Measurements from ENCODE around the gene GNAI1.
A peak's percentile ranks its signal among the peaks of the same experiment; 100 is the strongest.
"Not testable (repeated sequence)": the region's sequence is repeated elsewhere in the genome, so short reads cannot be mapped to it uniquely, and the experiment has no call there.

The GNAI1 gene

DNA sequence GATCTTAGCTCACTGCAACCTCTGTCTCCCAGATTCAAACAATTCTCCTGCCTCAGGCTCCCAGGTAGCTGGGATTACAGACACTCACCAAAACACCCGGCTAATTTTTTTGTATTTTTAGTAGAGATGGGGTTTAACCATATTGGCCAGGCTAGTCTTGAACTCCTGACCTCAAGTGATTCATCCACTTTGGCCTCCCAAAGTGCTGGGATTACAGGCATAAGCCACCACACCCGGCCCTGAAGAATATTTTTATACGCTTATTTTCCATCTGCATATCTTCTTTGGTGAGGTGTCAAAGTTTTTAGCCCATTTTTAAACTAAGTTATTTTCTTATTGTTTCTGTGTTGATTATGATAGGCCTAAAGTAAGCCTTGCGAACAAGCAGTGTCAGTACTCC, 23.1 kb downstream of the GNAI1 start:
- DNase-seq: not testable (repeated sequence)

DNA sequence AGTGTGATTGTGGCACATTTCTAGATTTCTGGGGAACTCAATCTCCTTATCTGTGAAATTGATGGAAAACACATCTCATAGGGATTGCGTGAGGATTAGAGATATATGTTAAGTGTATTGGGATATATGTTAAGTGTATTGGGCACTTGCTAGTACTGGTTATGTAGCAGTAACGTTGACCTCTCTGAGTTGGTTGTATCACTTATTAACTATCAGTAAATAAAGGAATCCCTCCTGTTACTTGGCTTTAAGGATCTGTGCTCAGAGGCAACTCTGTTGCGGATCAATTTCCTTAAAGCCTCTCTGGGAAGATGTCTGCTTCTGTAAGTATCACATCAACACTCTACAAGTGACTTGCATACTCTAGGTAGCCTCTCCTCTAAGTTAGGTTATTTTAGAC, 25.2 kb downstream of the GNAI1 start:
- no peak for DNase-seq

DNA sequence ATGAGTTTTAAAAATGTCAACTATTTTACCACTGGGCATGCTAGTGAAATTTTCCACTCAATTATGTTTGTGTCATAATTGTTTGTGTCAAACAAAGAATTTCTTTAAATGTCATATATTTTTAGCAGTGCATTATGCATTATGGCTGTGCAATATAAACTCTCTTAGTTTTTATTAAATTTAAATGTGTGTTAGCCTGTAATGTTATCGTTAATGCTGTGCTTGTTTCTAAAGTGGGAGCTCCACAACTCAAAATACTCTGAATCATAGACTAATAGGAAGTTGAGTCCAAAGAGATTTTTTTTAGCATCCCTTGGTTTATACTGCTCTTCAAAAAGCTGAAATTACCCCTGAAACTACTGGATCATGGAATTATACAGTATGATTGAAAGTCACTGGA, 26.8 kb downstream of the GNAI1 start:
- no peak for DNase-seq

DNA sequence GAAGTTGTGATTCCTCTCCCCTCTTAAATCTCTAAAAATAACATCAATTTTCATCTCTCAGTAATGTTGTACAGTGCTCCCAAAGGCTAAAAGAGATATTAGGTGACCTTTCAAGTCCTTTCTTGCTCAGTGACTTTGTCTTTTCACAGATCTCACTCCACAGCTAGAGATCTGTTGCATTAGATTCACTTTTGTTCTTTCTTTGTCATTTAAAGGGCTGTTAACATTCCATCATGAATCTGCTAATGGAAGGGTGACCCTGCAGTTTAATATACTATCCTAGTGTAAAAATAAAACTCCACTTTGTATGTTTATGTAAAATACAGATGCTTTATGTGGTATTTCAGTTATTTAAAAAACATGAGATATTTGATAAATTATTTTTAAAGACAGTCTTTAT, 30.5 kb downstream of the GNAI1 start:
- no peak for DNase-seq

DNA sequence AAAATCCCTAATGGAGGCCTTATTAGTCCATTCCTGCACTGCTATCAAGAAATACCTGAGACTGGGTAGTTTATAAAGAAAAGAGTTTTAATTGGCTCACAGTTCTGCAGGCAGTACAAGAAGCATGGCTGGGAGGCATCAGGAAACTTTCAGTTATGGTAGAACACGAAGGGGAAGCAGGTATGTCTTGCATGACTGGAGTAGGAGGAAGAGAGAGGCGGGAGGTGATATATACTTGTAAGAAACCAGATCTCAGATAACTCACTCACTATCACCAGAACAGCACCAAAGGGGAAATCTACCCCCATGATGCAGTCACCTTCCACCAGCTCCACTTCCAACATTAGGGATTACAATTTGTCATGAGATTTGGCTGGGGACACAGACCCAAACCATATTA, 35.8 kb downstream of the GNAI1 start:
- no peak for DNase-seq

DNA sequence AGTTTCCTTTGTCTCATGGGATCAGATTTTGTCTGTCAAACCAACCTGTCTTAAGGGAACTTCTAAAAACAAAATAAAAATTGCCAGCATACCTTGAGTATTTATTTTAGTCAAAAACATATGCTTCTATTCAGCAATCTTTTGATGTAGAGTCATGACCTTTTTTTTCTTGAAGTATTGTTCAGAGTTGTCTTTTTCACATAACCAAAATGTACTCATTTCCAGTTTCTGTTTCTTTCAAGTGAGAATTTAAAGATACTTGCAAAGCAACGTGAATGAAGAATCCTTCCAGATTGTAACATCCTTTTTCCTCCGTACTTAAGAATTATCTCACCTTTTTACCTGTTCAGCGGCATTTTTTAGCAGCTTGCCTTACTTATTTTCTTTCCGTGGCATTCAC, 37.8 kb downstream of the GNAI1 start:
- no peak for DNase-seq

DNA sequence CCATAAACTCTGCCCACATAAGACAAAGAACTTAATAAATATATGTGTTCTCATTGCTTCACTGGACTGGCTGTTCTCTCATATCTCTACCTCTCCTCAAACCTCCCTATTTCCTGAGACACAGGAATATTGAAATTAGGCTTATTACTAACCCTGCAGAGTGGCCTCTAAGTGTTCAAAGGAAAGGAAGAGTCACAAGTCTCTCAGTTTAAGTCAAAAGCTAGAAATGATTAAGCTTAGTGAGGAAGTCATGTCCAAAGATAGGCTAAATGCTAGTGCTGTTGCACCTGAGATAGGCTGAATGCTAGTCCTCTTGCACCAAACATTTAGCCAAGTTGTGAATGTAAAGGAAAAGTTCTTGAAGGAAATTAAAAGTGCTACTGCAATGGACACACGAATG, 41.1 kb downstream of the GNAI1 start:
- no peak for DNase-seq

DNA sequence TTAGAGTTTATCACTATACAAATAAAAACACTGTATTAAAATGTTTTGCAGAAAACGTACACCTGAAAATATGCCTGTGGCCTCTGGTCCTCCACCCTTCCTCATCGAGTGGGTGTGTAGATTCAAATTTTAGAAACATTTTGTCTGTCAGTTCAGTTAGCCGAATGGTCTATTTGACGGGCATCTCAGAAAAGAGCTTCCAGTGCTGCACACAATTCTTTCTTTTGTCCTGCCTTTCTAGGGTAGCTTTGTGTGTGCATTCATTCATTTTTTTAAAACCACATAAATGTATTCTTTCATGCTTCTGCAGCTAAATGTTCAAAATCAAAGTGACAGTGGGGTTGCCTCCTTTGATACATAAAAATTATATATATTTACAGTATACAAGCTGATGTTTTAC, 46.8 kb downstream of the GNAI1 start:
- peak in 1 of 51 donors; percentile 35 for DNase-seq

DNA sequence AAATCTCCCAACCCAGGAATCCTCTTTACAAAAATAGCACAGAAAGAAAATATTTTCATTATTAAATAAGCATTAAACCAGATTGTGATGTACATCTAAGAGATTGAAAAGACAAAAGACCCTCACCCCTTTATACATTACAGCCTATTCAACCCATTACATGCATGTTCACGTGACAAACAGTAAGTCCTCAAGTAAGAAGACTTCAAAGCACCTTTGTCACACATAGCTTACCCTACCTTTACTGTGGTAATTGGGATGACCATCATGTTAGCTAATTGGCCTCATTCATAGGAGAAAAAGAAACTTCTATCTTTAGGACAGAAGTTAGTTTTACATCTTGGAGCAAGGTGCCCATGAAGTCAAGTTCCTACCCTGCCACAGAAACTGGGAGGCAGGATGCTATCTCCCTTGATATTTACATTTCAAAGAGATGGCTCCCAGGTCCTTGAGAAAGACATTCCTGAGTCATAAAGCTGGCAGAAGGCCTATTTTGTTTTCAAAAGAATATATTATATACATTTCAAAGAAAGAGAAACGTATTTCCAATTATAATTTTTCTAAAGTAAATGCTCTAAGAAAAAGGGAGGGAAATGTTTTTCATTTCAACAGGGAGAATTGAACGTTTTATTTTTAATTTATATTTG, 48.1 kb downstream of the GNAI1 start:
- DNase-seq: no peak

DNA sequence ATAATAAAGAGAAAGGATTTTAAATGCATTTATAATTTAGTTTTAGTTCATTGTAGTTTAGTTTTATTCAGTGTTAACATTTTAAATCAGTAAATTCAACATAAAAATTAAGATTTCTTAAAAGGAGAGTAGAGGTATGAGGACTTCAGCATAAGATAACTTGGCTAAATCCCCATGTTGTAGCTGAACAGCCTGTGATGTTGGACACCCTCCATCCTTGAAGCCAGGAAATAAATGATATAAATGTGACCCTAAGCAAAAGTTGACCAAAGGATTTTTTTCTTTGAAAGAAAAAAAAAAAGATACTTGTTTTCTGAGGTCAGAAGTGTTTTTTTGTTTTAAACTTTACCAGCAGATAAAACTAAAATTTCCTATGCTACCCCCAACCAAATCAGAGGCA, 48.7 kb downstream of the GNAI1 start:
- no peak for DNase-seq

DNA sequence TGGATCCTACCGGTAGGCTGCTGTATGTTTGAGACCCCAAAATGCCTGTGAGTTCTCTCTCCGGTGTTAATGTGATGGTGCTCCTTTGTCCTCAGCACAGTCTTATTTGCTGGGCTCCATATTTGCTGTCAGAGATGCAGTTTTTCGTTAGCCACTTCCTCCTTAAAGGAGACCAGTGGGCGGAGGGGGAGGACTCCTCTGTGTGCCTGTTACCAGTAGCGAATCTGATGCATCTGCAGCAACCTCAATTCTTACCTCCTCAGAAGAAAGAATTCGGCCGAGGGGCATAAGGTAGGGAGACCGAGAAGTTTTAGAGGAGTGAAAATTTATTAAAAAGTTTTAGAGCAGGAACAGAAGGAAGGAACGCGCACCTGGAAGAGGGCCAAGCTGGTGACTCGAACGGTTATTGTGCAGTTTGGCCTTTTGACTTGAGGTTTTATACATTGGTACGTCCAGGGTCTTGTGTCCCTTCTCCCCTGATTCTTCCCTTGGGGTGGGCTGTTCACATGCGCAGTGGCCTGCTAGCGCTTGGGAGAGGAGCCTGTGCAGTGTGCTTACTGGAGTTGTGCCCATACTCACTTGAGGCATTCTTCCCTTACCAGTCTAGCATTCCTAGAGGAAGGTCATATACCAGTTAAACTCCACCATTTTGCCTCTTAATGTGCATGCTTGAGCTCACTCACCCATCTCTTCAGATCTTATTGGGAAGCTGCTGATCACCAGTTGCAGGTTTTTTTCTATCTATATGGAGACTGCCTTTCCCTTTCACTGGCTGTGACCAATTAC, 49.5 kb downstream of the GNAI1 start:
- DNase-seq: no peak

DNA sequence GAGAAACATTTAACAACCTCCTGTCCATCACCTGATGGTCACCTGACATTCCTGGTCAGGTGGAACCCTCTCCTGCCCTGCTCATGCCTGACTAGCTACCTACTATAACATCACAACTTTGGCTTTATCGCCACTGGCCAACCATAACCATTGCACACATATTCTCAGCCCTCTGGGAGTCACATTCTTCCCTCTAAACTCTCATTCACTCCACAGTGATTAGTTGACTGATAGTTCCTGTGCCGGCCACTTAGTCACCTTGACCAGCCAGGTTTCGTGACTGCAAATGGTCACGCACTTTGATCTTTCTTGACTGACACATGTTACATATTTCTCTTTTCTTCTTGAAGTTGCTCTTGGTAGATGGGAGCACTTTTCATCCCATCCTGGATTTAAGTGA, 50.1 kb downstream of the GNAI1 start:
- no peak for DNase-seq

DNA sequence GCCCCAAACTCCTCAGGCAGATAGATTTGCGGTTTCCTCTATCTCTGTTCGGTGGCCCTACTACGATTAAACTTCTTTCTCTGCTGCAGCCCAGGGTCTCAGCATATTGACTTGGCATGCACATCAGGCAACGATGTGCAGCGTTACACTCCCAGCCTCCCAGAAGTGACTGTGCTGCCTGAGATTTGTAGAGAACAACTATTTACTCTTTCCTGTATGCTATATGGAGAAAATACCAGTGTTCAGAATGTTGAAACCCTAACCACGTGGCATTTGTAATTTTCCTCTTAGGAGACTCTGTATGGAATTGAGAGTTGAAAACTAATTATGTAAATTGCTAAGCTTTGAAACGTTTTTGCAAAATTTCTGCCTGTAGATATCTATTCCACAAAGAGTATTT, 50.9 kb downstream of the GNAI1 start:
- peak in 1 of 51 donors; percentile 32 for DNase-seq

DNA sequence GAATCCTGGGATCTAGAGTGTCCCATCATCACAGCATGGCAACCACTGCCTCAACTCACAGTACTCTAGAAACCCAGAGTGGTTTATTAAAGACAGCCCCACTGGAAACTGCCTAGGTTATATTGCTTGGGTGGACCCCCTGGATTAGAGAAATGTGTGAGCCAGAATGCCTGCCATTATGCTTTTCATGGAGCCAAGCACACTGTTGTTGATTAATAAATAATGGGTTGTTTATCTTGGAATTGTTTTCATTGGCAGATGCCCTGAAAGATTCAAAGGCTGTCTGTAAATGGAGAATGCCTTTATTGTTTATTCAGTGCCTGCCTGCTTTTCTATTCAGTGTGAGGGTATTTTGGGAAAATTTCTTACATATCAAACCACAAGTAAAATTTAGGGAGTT, 52.1 kb downstream of the GNAI1 start:
- peak in 11 of 51 donors; percentile 14 to 91 (median 27) for DNase-seq

DNA sequence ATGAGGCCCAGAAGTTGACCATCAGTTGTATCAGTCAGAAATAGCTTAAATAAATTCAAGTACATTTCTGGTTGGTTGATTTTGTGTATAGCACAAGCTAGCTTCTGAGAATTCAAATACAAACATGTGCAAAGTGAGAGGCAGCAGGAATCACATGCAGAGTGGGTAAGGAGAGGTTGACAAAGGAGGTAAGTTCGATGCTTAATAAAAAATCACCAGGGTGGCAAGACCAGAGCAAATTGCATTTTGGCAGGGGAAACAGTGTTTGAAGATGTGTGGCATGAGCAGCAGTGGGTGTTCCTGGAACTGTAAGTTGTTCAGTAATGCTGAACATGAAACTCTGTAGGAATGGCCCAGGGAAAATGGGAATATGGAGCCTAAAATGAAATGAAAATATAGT, 52.6 kb downstream of the GNAI1 start:
- peak in 1 of 51 donors; percentile 81 for DNase-seq

DNA sequence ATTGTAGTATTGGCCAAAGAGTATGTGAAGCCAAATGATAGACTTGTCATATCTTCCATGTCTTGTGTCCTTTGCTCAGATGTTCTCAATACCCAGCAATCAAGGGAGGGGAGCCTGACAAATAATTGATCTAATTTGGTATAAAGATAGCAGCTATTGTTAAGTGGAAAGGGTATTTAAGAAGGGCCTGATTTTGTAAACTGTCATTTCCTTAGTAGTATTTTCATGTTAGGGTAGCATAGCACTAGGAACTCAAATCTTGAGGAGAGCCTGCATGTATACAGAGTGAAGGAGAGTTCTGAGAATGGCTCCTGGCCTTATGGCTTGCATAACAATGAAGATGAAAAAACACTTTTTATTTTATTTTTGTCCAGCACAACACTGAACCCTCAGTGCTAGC, 53.1 kb downstream of the GNAI1 start:
- DNase-seq: peak in 1 of 51 donors; percentile 79

DNA sequence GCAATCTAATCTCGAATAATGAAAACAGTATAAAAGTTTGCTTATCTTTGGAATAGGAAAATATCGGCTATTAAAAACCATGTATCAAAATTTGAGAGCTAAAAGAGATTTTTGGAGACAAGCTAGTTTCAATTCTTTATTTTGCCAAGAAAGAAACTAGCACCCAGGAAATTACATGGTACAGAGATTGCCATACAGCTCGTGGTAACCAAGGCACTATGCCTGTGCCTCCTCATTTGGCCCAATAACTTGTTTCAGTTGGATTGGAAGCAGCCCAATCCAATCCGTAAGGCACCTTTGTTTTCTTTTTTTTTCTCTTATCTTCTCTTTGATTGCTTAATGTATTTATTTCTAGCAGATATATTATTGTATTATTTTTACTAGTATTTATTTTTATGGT, 55.0 kb downstream of the GNAI1 start:
- DNase-seq: no peak

DNA sequence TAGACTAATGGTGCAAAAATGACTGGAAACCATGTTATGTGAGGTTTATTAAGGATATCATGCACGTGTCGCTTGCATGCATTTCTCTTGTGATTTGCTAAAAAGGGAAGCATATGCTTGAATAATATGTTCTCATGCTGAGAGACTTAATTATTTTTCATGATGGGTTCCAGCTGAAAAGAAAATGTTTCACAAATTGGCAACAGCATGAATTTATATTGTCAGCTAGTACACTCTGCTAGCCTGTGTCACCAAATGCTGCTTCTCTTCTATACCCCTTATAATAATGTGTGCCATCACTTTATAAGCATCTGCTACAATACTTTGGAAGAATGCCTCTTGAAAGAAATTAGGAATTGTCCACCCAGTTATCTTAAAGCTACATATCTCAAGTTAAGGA, 63.0 kb downstream of the GNAI1 start:
- DNase-seq: no peak

DNA sequence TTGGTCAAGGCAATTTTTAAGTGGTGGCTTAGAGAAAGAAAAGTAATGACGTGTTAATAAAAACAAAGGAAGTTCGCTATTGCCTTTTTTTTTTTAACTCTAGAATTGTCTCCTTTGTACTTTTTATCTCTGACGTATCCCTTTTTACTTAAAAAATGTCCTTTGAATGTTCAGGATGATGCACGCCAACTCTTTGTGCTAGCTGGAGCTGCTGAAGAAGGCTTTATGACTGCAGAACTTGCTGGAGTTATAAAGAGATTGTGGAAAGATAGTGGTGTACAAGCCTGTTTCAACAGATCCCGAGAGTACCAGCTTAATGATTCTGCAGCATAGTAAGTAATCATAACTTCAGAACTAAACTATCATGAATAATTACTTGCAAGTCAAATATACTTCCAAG, 64.4 kb downstream of the GNAI1 start:
- no peak for DNase-seq

DNA sequence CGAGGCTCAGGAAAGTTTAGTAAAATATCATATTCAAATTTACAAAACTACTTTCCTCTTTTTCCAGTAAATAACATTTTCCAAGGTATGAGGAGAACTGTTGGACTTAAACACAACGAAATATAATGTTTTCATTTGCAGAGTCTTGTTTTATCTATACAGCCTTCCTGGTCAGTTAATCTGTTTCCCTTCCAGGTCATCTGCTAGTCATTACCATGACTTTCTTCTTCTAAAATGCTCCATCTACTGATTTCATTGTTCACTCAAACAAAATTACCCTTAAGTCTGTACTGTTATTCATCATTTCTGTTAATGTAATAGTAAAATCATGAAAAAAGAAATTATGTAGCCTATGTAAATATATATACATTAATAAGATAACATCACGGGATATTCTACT, 69.8 kb downstream of the GNAI1 start:
- no peak for DNase-seq

DNA sequence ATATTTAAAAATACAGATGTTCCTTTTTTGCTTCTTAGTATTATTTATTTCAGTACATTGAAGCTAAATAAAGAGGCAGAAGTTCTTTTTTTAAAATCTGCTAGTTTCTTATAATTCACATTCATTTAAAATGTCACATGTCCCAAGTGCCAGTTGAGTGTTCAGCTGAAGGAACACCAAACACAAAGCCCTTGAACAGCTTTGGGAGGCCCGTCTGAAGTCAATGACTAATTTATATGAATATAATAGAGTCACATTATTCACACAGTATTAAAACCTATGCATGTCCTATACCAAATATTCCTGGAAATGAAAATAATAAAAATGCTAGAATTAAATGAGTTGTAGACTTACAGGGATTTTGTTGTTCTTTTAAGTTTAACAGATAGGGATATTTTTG, 70.3 kb downstream of the GNAI1 start:
- DNase-seq: no peak

DNA sequence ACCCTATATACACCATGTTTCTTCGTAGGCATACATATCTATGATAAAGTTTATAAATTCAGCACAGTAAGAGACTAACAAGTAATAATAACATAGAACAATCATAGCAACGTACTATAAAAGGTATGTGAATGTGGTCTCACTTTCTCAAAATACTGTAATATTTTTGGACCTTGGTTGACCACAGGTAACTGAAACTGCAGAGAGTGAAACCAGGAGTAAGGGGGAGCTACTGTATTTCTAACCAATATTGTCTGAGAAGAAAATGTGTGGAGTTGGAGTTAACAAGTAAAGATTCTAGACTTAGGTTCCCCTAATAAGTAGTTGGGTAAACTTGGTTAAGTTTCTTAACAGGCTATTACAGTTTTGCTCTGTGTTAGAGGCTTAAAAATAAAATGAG, 72.1 kb downstream of the GNAI1 start:
- no peak for DNase-seq

DNA sequence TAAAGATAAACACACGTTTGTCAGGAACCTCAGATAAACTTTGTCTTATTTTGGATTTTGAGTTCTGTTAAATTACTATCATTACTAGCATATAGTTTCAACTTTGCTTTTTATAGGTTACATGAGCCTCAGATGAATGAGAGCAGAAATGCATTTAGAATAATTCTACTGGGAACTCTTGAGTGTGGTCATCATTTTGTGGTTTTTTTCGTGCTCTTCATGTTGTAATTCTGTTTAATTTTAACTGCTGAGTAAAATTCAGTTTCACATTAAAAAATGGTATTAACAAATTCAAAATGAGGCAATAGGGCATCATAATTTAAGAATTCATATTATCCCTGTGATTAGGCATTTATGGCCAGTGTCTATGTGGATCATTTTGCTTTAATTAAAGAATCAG, 72.9 kb downstream of the GNAI1 start:
- no peak for DNase-seq

DNA sequence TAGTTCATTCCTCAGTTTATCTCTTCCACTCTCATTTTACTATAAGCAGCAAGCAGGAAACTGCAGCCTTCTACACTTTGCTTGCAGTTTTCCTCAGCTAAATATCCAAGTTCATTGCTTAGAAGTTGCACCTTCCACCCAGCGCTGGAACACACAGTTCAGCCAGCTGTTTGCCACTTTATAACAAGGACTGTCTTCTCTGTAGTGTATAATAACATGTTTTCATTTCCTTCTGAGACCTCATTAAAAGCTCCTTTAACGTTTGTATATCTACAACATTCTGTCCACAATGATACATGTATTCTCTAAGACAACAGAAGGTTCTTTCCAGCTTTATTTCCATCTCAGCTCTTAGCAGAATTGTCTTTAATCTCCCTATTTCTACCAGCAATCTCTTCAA, 74.1 kb downstream of the GNAI1 start:
- DNase-seq: no peak
